SK-N-SH (cell line): ENCODE data around the gene CYBA. TPM values are rescaled to one million over a fixed set of nuclear protein-coding genes. Genes with fewer than 3 reads are reported as not detected.

ENCODE experiments used
- CTCF ChIA-PET: fragments of 300-600, 350-600 bp; formaldehyde crosslinking; extraction: SDS; loops from one replicate; lab custom pipeline; 2021; lab: Yijun Ruan, JAX
- POLR2A ChIA-PET: fragments of 350-600 bp; sonication (Branson Sonifier 250); formaldehyde crosslinking; extraction: SDS; loops from one replicate; lab custom pipeline; 2020; ENCODE audit warnings: antibody characterized with exemption, inconsistent platforms; lab: Yijun Ruan, JAX
- DNase-seq: peaks from one replicate; pipeline ENCODE4 v3.0.0; 2012
- H2AFZ ChIP-seq: fragments of 200-600 bp; sonication (generic); 2 replicates; pipeline ENCODE4 v1.8.1; 2016; ENCODE audit warnings: antibody characterized with exemption, mild to moderate bottlenecking, low read depth
- H3F3A ChIP-seq: fragments of 200-600 bp; sonication (generic); replicated peaks from 2 replicates; pipeline ENCODE3; 2016; ENCODE audit warnings: antibody characterized with exemption, mild to moderate bottlenecking; ENCODE audit not compliant: insufficient read depth
- H3K27ac ChIP-seq, 2 experiments: fragments of 200-500 bp in 1 of 2; fragments of 200-600 bp in 1 of 2; sonication (Bioruptor generic) in 1 of 2; sonication (generic), shearing (Covaris generic) in 1 of 2; 2 replicates each; pipeline versions ENCODE4 v1.5.1 to v1.6.1; 2014 to 2016; ENCODE audit warnings: low read depth in 2 of 2, inconsistent platforms in 1 of 2, low read length in 1 of 2, mild to moderate bottlenecking in 1 of 2, mixed read lengths in 1 of 2
- H3K27me3 ChIP-seq: fragments of 200-600 bp; sonication (generic), shearing (Covaris generic); 2 replicates; pipeline ENCODE4 v1.6.1; 2016; ENCODE audit warnings: mixed run types; ENCODE audit not compliant: insufficient read depth
- H3K36me3 ChIP-seq, 2 experiments: fragments of 200-500 bp in 1 of 2; fragments of 200-600 bp in 1 of 2; sonication (Bioruptor generic) in 1 of 2; sonication (generic) in 1 of 2; replicated peaks in 1 of 2; 2 replicates each; pipeline versions ENCODE3 to v1.5.1; 2014 to 2016; ENCODE audit warnings: low read length in 1 of 2, mild to moderate bottlenecking in 1 of 2; ENCODE audit not compliant: insufficient read depth in 2 of 2, control insufficient read depth in 1 of 2
- H3K4me1 ChIP-seq, 2 experiments: fragments of 200-500 bp in 1 of 2; fragments of 200-600 bp in 1 of 2; sonication (Bioruptor generic) in 1 of 2; sonication (generic), shearing (Covaris generic) in 1 of 2; 2 replicates each; pipeline versions ENCODE4 v1.5.1 to v1.6.1; 2014 to 2016; ENCODE audit warnings: low read depth in 1 of 2, low read length in 1 of 2, mixed run types in 1 of 2; ENCODE audit not compliant: insufficient read depth in 2 of 2, control insufficient read depth in 1 of 2
- H3K4me2 ChIP-seq: fragments of 200-600 bp; sonication (generic), shearing (Covaris generic); 2 replicates; pipeline ENCODE4 v1.6.1; 2017; ENCODE audit warnings: mixed run types
- H3K4me3 ChIP-seq, 2 experiments: fragments of 200-500 bp in 1 of 2; fragments of 200-600 bp in 1 of 2; sonication (Bioruptor generic) in 1 of 2; sonication (generic), shearing (Covaris generic) in 1 of 2; 2 replicates each; pipeline versions ENCODE4 v1.5.1 to v1.8.1; 2014 to 2016; ENCODE audit warnings: low read depth in 2 of 2, inconsistent platforms in 1 of 2, low read length in 1 of 2, mild to moderate bottlenecking in 1 of 2, mixed read lengths in 1 of 2, moderate library complexity in 1 of 2
- H3K79me2 ChIP-seq: fragments of 200-600 bp; sonication (generic); 2 replicates; pipeline ENCODE4 v1.8.1; 2017; ENCODE audit warnings: mild to moderate bottlenecking; ENCODE audit not compliant: insufficient read depth
- H3K9ac ChIP-seq: fragments of 200-600 bp; sonication (generic); 2 replicates; pipeline ENCODE4 v1.6.1; 2017; ENCODE audit warnings: mixed run types
- H3K9me2 ChIP-seq: fragments of 200-600 bp; sonication (generic); 2 replicates; pipeline ENCODE4 v1.6.1; 2017; ENCODE audit warnings: mixed run types
- H3K9me3 ChIP-seq: fragments of 200-600 bp; sonication (generic); 2 replicates; pipeline ENCODE4 v1.6.1; 2017; ENCODE audit warnings: mixed run types, mild to moderate bottlenecking, moderate library complexity
- H4K20me1 ChIP-seq: fragments of 200-600 bp; sonication (generic); 2 replicates; pipeline ENCODE4 v1.6.1; 2017; ENCODE audit warnings: mild to moderate bottlenecking, mixed run types; ENCODE audit not compliant: insufficient read depth
- CHD2 ChIP-seq: fragments of 150-350 bp; IDR thresholded peaks from 2 replicates; pipeline ENCODE4 v1.6.1; 2018; ENCODE audit warnings: low read length; ENCODE audit not compliant: partially characterized antibody
- FOSL2 ChIP-seq: IDR thresholded peaks from 2 replicates; pipeline ENCODE4 v1.4.0; 2012; ENCODE audit warnings: low read depth, mild to moderate bottlenecking, moderate library complexity, borderline replicate concordance
- GABPA ChIP-seq: IDR thresholded peaks from 2 replicates; pipeline ENCODE4 v1.4.0; 2012; ENCODE audit warnings: low read depth, mild to moderate bottlenecking
- MEF2A ChIP-seq: IDR thresholded peaks from 2 replicates; pipeline ENCODE4 v1.4.0; 2012; ENCODE audit warnings: low read depth, borderline replicate concordance
- NFIC ChIP-seq: IDR thresholded peaks from 2 replicates; pipeline ENCODE4 v1.4.0; 2012; ENCODE audit warnings: borderline replicate concordance
- NRF1 ChIP-seq: IDR thresholded peaks from 2 replicates; pipeline ENCODE4 v1.6.1; 2012; ENCODE audit warnings: low read depth, mild to moderate bottlenecking, low read length
- RCOR1 ChIP-seq: fragments of 150-350 bp; IDR thresholded peaks from 2 replicates; pipeline ENCODE4 v1.6.1; 2017; ENCODE audit warnings: antibody characterized with exemption, low read length
- RXRA ChIP-seq: IDR thresholded peaks from 2 replicates; pipeline ENCODE4 v1.4.0; 2012; ENCODE audit warnings: low read depth, mild to moderate bottlenecking, borderline replicate concordance
- WGBS: methylation state at CpG from one replicate; pipeline ENCODE4 v1.1.6; 2017; ENCODE audit warnings: low lambda C conversion rate; 5-methylcytosine and 5-hydroxymethylcytosine counted together
- polyA plus RNA-seq, 3 experiments: library from polyadenylated mRNA; depleted of rRNA; stranded (reverse); fragments of >200 nt; gene quantifications; 2 replicates each; pipeline ENCODE4 v1.2.3, GENCODE V29; 2012
- TF ChIP-seq, protein P1 (sequence below): IDR thresholded peaks from 2 replicates; pipeline ENCODE4 v1.6.1; 2012; ENCODE audit warnings: mild to moderate bottlenecking, low read depth, low read length, moderate library complexity
- TF ChIP-seq, protein P2 (sequence below): fragments of 200-600 bp; sonication (generic); IDR thresholded peaks from 2 replicates; pipeline ENCODE4 v1.6.1; 2017; ENCODE audit warnings: antibody characterized with exemption, mild to moderate bottlenecking, moderate library complexity
- TF ChIP-seq, protein P3 (sequence below): fragments of 150-350 bp; IDR thresholded peaks from 2 replicates; pipeline ENCODE4 v1.6.1; 2017; ENCODE audit warnings: antibody characterized with exemption, low read length, low read depth, borderline replicate concordance
- TF ChIP-seq, protein P4 (sequence below): IDR thresholded peaks from 2 replicates; pipeline ENCODE4 v1.4.0; 2012; ENCODE audit warnings: low read depth, borderline replicate concordance

Gene CYBA
- polyA plus RNA-seq, 1 of the 3 experiments (the other 2 are of a cell fraction) = 176 TPM

DNA sequence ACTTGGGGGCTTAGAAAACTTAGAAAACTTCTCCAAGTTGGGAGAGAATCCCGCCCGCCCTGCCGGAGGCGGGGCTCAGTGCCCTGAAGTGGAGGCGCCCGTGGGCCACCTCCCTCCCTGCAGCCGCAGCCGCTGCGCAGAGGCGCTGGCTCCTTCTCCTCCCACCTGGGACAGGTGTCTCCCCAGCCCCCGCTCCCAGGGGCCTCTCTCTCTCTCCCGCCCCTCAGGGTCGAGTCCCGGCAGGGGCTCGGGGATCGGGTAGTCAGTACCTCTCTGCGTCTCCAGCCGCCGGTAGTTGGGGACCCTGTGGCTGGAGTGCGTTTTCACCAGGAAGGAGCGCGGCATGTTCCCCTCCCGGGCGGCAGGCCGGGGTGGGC lies 35.2 kb upstream of the CYBA start:
- Histone ChIP-seq H2AFZ (0 out of 2 replicates have a peak overlapping the region, but pooled peaks have one; percentile 74), H3K79me2 (no peaks in the 10 kb centered on the region), H3K4me3 (peak overlapping the region; percentile 51 to 73), H3K27ac (no peak overlapping the region), H3K9me2 (no peaks in the 10 kb centered on the region), H3K36me3 (no peaks in the 10 kb centered on the region), H3K4me1 (peaks cover 5 to 12% of the 10 kb centered on the region in 2 experiments; a peak in 2 of 4 replicates), H3K9ac (no peak overlapping the region), H3F3A (peaks cover 5% of the 10 kb centered on the region), H3K27me3 (no peaks in the 10 kb centered on the region; the same call in 1 of the 2 replicates), H4K20me1 (no peaks in the 10 kb centered on the region), H3K9me3 (no peaks in the 10 kb centered on the region), H3K4me2 (peak overlapping the region; percentile 98)
- TF ChIP-seq MEF2A (no peak), FOSL2 (no peak), RCOR1 (no peak), GABPA (no peak), NRF1 (no peak), RXRA (no peak), CHD2 (no peak), NFIC (no peak)
- TF ChIP-seq, protein P1, sequence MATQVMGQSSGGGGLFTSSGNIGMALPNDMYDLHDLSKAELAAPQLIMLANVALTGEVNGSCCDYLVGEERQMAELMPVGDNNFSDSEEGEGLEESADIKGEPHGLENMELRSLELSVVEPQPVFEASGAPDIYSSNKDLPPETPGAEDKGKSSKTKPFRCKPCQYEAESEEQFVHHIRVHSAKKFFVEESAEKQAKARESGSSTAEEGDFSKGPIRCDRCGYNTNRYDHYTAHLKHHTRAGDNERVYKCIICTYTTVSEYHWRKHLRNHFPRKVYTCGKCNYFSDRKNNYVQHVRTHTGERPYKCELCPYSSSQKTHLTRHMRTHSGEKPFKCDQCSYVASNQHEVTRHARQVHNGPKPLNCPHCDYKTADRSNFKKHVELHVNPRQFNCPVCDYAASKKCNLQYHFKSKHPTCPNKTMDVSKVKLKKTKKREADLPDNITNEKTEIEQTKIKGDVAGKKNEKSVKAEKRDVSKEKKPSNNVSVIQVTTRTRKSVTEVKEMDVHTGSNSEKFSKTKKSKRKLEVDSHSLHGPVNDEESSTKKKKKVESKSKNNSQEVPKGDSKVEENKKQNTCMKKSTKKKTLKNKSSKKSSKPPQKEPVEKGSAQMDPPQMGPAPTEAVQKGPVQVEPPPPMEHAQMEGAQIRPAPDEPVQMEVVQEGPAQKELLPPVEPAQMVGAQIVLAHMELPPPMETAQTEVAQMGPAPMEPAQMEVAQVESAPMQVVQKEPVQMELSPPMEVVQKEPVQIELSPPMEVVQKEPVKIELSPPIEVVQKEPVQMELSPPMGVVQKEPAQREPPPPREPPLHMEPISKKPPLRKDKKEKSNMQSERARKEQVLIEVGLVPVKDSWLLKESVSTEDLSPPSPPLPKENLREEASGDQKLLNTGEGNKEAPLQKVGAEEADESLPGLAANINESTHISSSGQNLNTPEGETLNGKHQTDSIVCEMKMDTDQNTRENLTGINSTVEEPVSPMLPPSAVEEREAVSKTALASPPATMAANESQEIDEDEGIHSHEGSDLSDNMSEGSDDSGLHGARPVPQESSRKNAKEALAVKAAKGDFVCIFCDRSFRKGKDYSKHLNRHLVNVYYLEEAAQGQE = no peak
- TF ChIP-seq, protein P2, sequence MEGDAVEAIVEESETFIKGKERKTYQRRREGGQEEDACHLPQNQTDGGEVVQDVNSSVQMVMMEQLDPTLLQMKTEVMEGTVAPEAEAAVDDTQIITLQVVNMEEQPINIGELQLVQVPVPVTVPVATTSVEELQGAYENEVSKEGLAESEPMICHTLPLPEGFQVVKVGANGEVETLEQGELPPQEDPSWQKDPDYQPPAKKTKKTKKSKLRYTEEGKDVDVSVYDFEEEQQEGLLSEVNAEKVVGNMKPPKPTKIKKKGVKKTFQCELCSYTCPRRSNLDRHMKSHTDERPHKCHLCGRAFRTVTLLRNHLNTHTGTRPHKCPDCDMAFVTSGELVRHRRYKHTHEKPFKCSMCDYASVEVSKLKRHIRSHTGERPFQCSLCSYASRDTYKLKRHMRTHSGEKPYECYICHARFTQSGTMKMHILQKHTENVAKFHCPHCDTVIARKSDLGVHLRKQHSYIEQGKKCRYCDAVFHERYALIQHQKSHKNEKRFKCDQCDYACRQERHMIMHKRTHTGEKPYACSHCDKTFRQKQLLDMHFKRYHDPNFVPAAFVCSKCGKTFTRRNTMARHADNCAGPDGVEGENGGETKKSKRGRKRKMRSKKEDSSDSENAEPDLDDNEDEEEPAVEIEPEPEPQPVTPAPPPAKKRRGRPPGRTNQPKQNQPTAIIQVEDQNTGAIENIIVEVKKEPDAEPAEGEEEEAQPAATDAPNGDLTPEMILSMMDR = no peak
- TF ChIP-seq, protein P3, sequence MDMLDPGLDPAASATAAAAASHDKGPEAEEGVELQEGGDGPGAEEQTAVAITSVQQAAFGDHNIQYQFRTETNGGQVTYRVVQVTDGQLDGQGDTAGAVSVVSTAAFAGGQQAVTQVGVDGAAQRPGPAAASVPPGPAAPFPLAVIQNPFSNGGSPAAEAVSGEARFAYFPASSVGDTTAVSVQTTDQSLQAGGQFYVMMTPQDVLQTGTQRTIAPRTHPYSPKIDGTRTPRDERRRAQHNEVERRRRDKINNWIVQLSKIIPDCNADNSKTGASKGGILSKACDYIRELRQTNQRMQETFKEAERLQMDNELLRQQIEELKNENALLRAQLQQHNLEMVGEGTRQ = no peak
- TF ChIP-seq, protein P4, sequence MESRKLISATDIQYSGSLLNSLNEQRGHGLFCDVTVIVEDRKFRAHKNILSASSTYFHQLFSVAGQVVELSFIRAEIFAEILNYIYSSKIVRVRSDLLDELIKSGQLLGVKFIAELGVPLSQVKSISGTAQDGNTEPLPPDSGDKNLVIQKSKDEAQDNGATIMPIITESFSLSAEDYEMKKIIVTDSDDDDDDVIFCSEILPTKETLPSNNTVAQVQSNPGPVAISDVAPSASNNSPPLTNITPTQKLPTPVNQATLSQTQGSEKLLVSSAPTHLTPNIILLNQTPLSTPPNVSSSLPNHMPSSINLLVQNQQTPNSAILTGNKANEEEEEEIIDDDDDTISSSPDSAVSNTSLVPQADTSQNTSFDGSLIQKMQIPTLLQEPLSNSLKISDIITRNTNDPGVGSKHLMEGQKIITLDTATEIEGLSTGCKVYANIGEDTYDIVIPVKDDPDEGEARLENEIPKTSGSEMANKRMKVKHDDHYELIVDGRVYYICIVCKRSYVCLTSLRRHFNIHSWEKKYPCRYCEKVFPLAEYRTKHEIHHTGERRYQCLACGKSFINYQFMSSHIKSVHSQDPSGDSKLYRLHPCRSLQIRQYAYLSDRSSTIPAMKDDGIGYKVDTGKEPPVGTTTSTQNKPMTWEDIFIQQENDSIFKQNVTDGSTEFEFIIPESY = no peak
- POLR2A ChIA-PET = interaction anchor here (1.0 kb wide), 1 partner anchor 13 kb away, joined by 3 read pairs; no protein-coding TSS in a partner anchor
- CTCF ChIA-PET = interaction anchor here (0.9 to 1.9 kb wide), 4 partner anchors 12 to 51 kb away, joined by 3 to 12 read pairs (median 5); no protein-coding TSS in a partner anchor
- no peak for DNase-seq
- no CpG with 5 or more reads among the region's 25 CpGs for WGBS
